IMR-90 (cell line): ENCODE data around the gene GSG1L. TPM values are rescaled to one million over a fixed set of nuclear protein-coding genes. Genes with fewer than 3 reads are reported as not detected.

Experiments used
- ATAC-seq: fragments of 200-7000 bp; cut with Tn5 transposase; 2 replicates; pipeline ENCODE4 v1.9.1; 2020; ENCODE audit warnings: low read depth, mild to moderate bottlenecking, moderate library complexity
- BruUV-seq: library from RNA; stranded (reverse); fragments of 400-500 nt; replicated peaks from 2 replicates; lab custom pipeline; 2021; lab: Mats Ljungman, UMichigan
- CTCF ChIA-PET: fragments of 300-600 bp; formaldehyde crosslinking; extraction: SDS; loops from one replicate; lab custom pipeline; 2021; ENCODE audit warnings: antibody characterized with exemption; lab: Yijun Ruan, JAX
- POLR2A ChIA-PET: fragments of 300-600 bp; sonication (Branson Sonifier 250); formaldehyde crosslinking; loops from one replicate; lab custom pipeline; 2022; ENCODE audit warnings: antibody characterized with exemption; ENCODE audit not compliant: unreplicated experiment; lab: Charles Lee
- DNase-seq: peaks from one replicate; pipeline ENCODE4 v3.0.0; 2013
- H2AFZ ChIP-seq: replicated peaks from 2 replicates; pipeline ENCODE3; 2013; ENCODE audit warnings: low read length, mild to moderate bottlenecking; ENCODE audit not compliant: poor library complexity
- H2AK5ac ChIP-seq: 2 replicates; pipeline ENCODE4 v1.6.1; 2013; ENCODE audit warnings: low read depth, low read length, inconsistent platforms
- H2AK9ac ChIP-seq: replicated peaks from 2 replicates; pipeline ENCODE3; 2013; ENCODE audit warnings: mild to moderate bottlenecking, low read depth, low read length, moderate library complexity; ENCODE audit not compliant: poor library complexity
- H2BK120ac ChIP-seq: 2 replicates; pipeline ENCODE4 v1.6.1; 2013; ENCODE audit warnings: low read depth, low read length, inconsistent platforms
- H2BK15ac ChIP-seq: 3 replicates; pipeline ENCODE4 v1.6.1; 2013; ENCODE audit warnings: low read depth, low read length, inconsistent platforms
- H2BK20ac ChIP-seq: 2 replicates; pipeline ENCODE4 v1.6.1; 2013; ENCODE audit warnings: low read depth, mild to moderate bottlenecking, inconsistent platforms, low read length, moderate library complexity
- H2BK5ac ChIP-seq: 2 replicates; pipeline ENCODE4 v1.6.1; 2013; ENCODE audit warnings: mild to moderate bottlenecking, low read depth, low read length, inconsistent platforms; ENCODE audit not compliant: poor library complexity, severe bottlenecking
- H3K14ac ChIP-seq: replicated peaks from 2 replicates; pipeline ENCODE4 v1.6.1; 2013; ENCODE audit warnings: low read depth, low read length, inconsistent platforms
- H3K18ac ChIP-seq: 2 replicates; pipeline ENCODE4 v1.6.1; 2013; ENCODE audit warnings: low read depth, low read length, control low read depth
- H3K23ac ChIP-seq: 2 replicates; pipeline ENCODE4 v1.6.1; 2013; ENCODE audit warnings: low read depth, low read length, inconsistent platforms
- H3K27ac ChIP-seq: 2 replicates; pipeline ENCODE4 v1.5.1; 2013; ENCODE audit warnings: mild to moderate bottlenecking, control low read depth, low read length; ENCODE audit not compliant: insufficient read depth
- H3K27me3 ChIP-seq: 2 replicates; pipeline ENCODE4 v1.6.1; 2013; ENCODE audit warnings: low read length; ENCODE audit not compliant: control insufficient read depth, insufficient read depth
- H3K36me3 ChIP-seq: 2 replicates; pipeline ENCODE4 v1.6.1; 2013; ENCODE audit warnings: low read length, mixed read lengths; ENCODE audit not compliant: control insufficient read depth, insufficient read depth
- H3K4ac ChIP-seq: 2 replicates; pipeline ENCODE4 v1.6.1; 2013; ENCODE audit warnings: low read depth, low read length, inconsistent platforms
- H3K4me1 ChIP-seq: 2 replicates; pipeline ENCODE4 v1.6.1; 2013; ENCODE audit warnings: low read length, mixed read lengths; ENCODE audit not compliant: control insufficient read depth, insufficient read depth
- H3K4me2 ChIP-seq: 2 replicates; pipeline ENCODE4 v1.6.1; 2013; ENCODE audit warnings: low read depth, mild to moderate bottlenecking, control low read depth, low read length, moderate library complexity
- H3K4me3 ChIP-seq: 2 replicates; pipeline ENCODE4 v1.5.1; 2013; ENCODE audit warnings: low read depth, mild to moderate bottlenecking, control low read depth, low read length, moderate library complexity; ENCODE audit not compliant: insufficient read depth
- H3K56ac ChIP-seq: 2 replicates; pipeline ENCODE4 v1.6.1; 2013; ENCODE audit warnings: low read length, inconsistent platforms; ENCODE audit not compliant: insufficient read depth; ENCODE audit errors: extremely low read depth
- H3K79me1 ChIP-seq, 2 experiments: 2 replicates each; pipeline ENCODE4 v1.6.1; 2013; ENCODE audit warnings: low read length in 2 of 2, inconsistent platforms in 1 of 2, low read depth in 1 of 2
- H3K9ac ChIP-seq: 2 replicates; pipeline ENCODE4 v1.6.1; 2013; ENCODE audit warnings: low read depth, low read length, control low read depth
- H3K9me1 ChIP-seq: 2 replicates; pipeline ENCODE4 v1.6.1; 2013; ENCODE audit warnings: low read length, inconsistent platforms; ENCODE audit not compliant: insufficient read depth
- H3K9me3 ChIP-seq: 2 replicates; pipeline ENCODE4 v1.6.1; 2013; ENCODE audit warnings: low read length; ENCODE audit not compliant: control insufficient read depth, insufficient read depth
- H4K20me1 ChIP-seq: 2 replicates; pipeline ENCODE4 v1.6.1; 2013; ENCODE audit warnings: low read length, inconsistent platforms; ENCODE audit not compliant: insufficient read depth
- H4K5ac ChIP-seq: 2 replicates; pipeline ENCODE4 v1.6.1; 2013; ENCODE audit warnings: mild to moderate bottlenecking, low read depth, low read length, control low read depth
- H4K8ac ChIP-seq, 2 experiments: 2 replicates each; pipeline ENCODE4 v1.6.1; 2013; ENCODE audit warnings: low read depth in 2 of 2, low read length in 2 of 2, control low read depth in 1 of 2, inconsistent platforms in 1 of 2
- H4K91ac ChIP-seq: 2 replicates; pipeline ENCODE4 v1.6.1; 2013; ENCODE audit warnings: low read depth, low read length, inconsistent platforms; ENCODE audit not compliant: insufficient read depth
- MAZ ChIP-seq: IDR thresholded peaks from 2 replicates; pipeline ENCODE4 v1.6.1; 2012; ENCODE audit warnings: low read depth, mild to moderate bottlenecking, low read length, improper control_type of control experiment, moderate library complexity, borderline replicate concordance
- WGBS, 2 experiments: methylation state at CpG; one replicate each; pipeline versions ENCODE4 v1.1.5 to v1.1.7; 2013; ENCODE audit warnings: missing lambda C conversion rate in 2 of 2; ENCODE audit not compliant: insufficient read length in 1 of 2; ENCODE audit errors: extremely low coverage in 2 of 2; 5-methylcytosine and 5-hydroxymethylcytosine counted together
- dilution Hi-C: fragments of 300-500 bp; cut with HindIII; formaldehyde crosslinking; loops from one replicate; pipeline ENCODE4 v1.14.3; 2018; ENCODE audit warnings: low sequenced_read_pairs; ENCODE audit not compliant: unreplicated experiment
- in situ Hi-C: fragments of 300-500 bp; cut with MboI; formaldehyde crosslinking; loops from 3 replicates; pipeline ENCODE4 v1.14.3; 2019; ENCODE audit warnings: low sequenced_read_pairs, inconsistent platforms, mixed read lengths
- intact Hi-C: fragments of 100-400 bp; cut with micrococcal nuclease; formaldehyde crosslinking; loops from 2 replicates; pipeline ENCODE4 v1.10.0; 2022
- polyA plus RNA-seq, 3 experiments: library from polyadenylated mRNA; depleted of rRNA; stranded (reverse); fragments of >200 nt; gene quantifications; 2 replicates each; pipeline ENCODE4 v1.2.3, GENCODE V29; 2012; ENCODE audit warnings: low replicate concordance in 1 of 3
- total RNA-seq: library from RNA; depleted of rRNA; stranded (reverse); fragments of >200 nt; gene quantifications from 2 replicates; pipeline ENCODE4 v1.2.3, GENCODE V29; 2012
- TF ChIP-seq, protein P1 (sequence below): fragments of 150-350 bp; IDR thresholded peaks from 2 replicates; pipeline ENCODE4 v1.6.1; 2016; ENCODE audit warnings: low read depth, mild to moderate bottlenecking, low read length, moderate library complexity, borderline replicate concordance

GSG1L gene
- total and polyA plus RNA-seq, 2 of the 4 experiments (the other 2 are of a cell fraction): not detected

GRCh38 chr16:27999687-28000086 lies 63.8 kb downstream of the GSG1L start:
- H3K23ac ChIP-seq: no peak overlapping the region
- H2BK120ac ChIP-seq: no peak overlapping the region
- no peak overlapping the region for H4K8ac ChIP-seq
- H2BK5ac ChIP-seq: no peak overlapping the region
- H3K9me1 ChIP-seq: no peaks in the 10 kb centered on the region
- no peaks in the 10 kb centered on the region for H3K36me3 ChIP-seq
- dilution Hi-C loops (no loop called here), intact Hi-C loops (no loop called here), in situ Hi-C loops (no loop called here)
- H3K27me3 ChIP-seq: peaks cover 3% of the 10 kb centered on the region
- ChIA-PET POLR2A (no interaction called here), CTCF (no interaction called here)
- no TSS peak for BruUV-seq
- no peak overlapping the region for H3K56ac ChIP-seq
- no peak overlapping the region for H2BK15ac ChIP-seq
- no peak overlapping the region for H3K27ac ChIP-seq
- no peak overlapping the region for H3K4me2 ChIP-seq
- no peak overlapping the region for H3K14ac ChIP-seq
- H2AK9ac ChIP-seq: no peak overlapping the region
- no peak overlapping the region for H3K9ac ChIP-seq
- no peak overlapping the region for H2BK20ac ChIP-seq
- no peak overlapping the region for H3K18ac ChIP-seq
- no peak overlapping the region for H3K4ac ChIP-seq
- H2AFZ ChIP-seq: no peak overlapping the region
- no CpG with 5 or more reads among the region's 2 CpGs for WGBS, 2 experiments
- TF ChIP-seq MAZ: no peak
- TF ChIP-seq, protein P1, sequence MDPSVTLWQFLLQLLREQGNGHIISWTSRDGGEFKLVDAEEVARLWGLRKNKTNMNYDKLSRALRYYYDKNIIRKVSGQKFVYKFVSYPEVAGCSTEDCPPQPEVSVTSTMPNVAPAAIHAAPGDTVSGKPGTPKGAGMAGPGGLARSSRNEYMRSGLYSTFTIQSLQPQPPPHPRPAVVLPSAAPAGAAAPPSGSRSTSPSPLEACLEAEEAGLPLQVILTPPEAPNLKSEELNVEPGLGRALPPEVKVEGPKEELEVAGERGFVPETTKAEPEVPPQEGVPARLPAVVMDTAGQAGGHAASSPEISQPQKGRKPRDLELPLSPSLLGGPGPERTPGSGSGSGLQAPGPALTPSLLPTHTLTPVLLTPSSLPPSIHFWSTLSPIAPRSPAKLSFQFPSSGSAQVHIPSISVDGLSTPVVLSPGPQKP: no peak
- no peak overlapping the region for H2AK5ac ChIP-seq
- no peak overlapping the region for H3K4me3 ChIP-seq
- no peak overlapping the region for H4K5ac ChIP-seq
- H3K79me1 ChIP-seq: no peaks in the 10 kb centered on the region
- no peaks in the 10 kb centered on the region for H3K4me1 ChIP-seq
- ATAC-seq: no peak; the same call in 1 of the 2 replicates
- no peaks in the 10 kb centered on the region for H3K9me3 ChIP-seq
- no peaks in the 10 kb centered on the region for H4K20me1 ChIP-seq
- H4K91ac ChIP-seq: no peak overlapping the region
- DNase-seq: peak; percentile 12
